NCI-H2227 (cell line): ENCODE results near the gene P2RX3.
"Not testable (repeated sequence)": the region's sequence is repeated elsewhere in the genome, so short reads cannot be mapped to it uniquely, and the experiment has no call there.

Experiments used
- DNase-seq: peaks from one replicate; lab custom pipeline; 2025; ENCODE audit not compliant: unreplicated experiment; lab: John Stamatoyannopoulos, UW

Gene P2RX3

DNA sequence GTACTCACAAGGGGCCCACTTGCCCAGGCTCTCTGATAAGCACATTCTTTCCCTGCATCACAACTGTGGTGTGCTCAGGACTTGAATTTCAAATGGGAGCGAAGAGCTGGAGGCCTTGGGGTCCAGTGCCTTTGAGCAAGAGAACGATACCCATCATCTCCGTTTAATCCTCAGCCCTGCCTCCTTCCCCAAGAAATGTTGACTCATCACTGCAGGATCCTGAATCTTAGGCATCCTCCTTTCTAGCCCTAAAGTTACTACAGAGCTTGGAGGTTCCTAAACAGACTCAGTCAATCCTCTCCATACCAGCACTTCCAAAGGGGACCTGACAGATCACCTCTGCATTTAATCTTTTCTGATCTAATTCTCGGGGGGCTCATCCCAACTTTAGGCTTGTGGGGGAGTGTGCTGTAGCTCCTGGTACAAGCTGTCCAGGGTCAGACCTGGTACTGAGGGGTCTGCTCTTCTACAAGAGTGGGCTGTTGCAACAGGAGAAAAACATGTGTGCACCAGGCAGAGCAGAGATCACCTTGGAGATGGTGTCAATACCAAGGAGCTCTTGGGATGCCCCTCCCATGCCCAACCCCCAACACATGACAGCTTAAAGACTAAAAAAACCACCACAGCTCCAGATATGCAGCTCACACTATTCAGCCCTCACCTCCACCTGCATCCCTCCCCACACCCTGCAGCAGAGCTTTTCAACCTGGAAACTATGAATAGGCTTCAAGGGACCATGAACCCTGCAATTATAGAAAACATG lies 56.2 kb downstream of the P2RX3 start:
- DNase-seq: no peak

DNA sequence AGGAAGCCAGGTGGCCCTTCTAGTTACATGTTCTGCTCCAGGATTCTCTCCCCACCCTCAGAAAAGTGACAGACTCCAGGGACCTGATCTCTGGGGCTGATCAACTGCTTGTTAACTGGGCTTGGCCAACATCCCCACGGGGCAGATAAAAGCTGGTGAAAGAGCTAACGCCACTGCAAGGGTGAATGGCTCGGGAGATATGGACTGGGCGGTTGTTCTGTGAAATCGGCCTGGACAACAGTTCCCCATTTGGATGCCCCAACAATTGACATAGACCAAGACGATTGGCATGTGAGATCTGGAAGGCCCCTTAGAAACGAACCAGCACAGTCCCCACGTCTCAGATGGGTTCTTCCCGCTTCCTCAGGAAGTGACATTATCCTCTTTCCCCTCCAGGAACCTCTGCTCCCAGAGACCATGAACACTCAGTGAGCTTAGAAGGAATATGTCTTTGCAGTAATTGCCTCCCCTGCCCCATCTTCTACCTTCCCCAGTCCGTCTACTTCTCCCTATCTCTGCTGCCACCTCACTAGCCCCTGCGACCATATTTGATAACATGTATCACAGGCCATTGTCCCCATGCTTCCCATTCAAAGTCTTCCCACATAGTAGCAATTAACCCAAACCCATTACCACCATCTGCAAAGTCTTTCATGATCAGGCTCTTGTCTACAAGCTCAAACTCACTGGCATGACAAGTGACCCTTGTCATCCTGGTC lies 57.9 kb downstream of the P2RX3 start:
- DNase-seq: no peak

DNA sequence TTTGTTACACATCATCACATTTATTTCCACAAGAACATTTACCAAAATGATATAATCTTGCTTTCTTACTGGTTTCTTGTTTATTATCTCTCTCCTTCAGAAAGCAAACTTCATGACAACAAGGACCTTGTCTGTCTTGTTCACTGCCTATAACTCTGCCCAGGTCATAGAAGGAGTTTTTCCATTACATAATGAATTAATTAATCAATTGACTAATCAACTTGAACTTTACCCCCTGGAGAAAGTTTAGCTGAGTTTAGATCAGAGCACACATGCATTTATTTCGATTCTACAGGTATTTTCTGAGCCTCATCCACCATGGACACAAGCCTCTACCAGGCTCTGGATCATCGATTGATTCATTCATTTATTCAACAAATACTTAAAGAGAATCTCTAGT lies 58.6 kb downstream of the P2RX3 start:
- no peak for DNase-seq

DNA sequence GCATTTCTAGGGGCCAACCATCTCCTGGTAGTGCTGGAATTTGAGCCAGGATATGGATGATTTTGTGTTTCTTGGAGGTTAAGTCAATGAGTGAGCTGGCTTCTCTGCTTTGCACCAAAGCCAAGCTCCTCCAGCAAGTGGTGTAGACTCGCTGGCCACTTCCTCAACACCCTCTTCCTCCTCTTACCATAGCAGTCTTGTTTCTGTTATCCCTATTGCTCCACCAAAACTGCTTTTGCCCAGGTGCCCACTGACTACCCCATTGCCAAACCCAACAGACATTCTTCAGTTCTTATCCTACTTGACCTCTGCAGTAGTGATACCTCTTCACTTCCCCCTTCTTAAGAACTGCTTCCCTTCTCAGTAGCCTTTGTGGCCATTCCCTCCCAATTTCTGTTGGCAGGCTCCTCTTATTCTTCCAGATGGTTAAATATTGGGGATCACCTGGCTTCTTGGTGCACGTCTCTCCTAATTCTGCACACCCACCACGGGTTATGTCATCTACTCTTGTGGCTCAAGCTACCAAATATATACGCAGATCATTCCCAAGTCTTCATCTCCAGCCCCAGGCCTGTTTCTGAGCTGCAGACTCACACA lies 59.3 kb downstream of the P2RX3 start:
- DNase-seq: no peak

- no peak for DNase-seq
These were observed 61.1 kb downstream of the P2RX3 start for GRCh38 chr11:57399221-57399620.

DNA sequence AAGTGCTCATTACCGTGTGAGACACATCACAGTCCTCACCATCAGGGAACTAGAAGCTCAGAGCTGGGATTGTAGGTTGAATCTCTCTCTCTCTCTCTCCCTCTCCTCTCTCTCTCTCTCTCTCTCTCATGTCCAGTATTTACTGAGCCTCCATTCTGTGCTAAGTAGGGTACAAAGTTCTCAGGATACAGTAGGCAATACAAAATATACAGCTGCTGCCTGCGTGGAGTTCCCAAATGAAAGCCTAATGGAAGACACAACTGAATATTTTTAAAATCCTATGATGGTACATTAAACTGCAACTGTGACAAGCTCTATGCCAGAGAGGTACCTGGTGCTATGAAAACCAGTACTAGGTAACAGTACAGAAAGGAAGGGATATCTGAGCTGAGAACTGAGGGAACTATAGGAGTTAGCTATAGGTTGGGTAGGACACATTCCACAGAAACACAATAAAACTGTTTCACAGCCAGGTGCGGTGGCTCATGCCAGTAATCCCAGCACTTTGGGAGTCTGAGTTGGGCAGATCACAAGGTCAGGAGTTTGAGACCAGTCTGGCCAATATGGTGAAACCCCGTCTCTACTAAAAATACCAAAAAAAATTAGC lies 61.9 kb downstream of the P2RX3 start:
- DNase-seq: no peak

GRCh38 chr11:57402188-57403002 lies 64.2 kb downstream of the P2RX3 start:
- DNase-seq: peak; percentile 37

- DNase-seq: not testable (repeated sequence)
These were observed 65.0 kb downstream of the P2RX3 start for GRCh38 chr11:57403003-57403801.

GRCh38 chr11:57403802-57404147 lies 65.6 kb downstream of the P2RX3 start:
- DNase-seq: no peak

- no peak for DNase-seq
These were observed 67.2 kb downstream of the P2RX3 start for GRCh38 chr11:57405271-57405860.

DNA sequence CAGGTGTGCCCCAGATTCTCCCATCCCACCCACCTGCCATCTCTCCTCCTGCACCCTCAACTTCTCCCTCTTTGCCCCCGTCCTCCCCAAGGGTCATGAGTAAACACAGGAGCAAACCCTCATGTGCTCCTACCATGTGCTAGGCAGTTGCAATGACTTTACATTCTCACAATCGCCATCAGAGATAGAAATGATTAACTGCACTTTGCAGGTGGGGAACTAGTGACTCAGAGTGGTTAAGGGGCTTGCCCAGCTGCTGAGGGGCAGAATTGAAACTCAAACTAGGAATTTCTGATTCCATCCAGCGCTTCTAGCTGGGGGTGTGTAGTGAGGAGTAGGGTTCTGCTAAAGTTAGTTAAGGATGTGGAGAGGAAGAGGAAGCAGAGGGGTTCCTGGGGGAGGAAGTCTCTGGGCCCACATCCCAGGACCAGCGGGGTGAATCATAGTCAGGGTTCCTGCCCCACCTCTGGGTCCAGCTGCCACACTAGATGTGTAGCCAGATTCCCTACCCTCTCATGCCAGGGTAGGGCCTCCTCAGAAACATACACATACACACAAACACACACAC lies 68.3 kb downstream of the P2RX3 start:
- no peak for DNase-seq

- DNase-seq: no peak
These were observed 69.1 kb downstream of the P2RX3 start for GRCh38 chr11:57407010-57407920.

DNA sequence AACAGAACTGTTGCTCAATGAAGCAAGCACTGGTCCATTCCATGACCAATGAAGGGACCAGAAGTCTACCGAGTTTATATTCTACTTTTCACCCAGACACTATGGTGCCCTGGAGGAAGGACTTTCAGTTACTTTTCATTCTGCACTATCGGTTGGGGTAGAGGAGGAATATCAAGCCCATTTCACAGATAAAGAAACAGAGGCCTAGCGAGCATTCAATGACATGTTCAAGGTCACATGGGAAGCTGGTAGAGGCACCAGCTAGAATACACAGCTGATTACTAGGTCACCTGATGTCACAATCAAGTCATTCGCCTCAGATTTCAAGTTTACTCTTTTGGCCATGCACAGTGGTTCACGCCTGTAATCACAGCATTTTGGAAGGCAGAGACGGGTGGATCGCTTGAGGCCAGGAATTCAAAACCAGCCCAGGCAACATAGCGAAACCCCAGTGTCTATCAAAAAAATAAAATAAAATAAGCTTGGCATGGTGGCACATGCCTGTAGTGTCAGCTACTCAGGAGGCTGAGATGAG lies 69.9 kb downstream of the P2RX3 start:
- DNase-seq: no peak

DNA sequence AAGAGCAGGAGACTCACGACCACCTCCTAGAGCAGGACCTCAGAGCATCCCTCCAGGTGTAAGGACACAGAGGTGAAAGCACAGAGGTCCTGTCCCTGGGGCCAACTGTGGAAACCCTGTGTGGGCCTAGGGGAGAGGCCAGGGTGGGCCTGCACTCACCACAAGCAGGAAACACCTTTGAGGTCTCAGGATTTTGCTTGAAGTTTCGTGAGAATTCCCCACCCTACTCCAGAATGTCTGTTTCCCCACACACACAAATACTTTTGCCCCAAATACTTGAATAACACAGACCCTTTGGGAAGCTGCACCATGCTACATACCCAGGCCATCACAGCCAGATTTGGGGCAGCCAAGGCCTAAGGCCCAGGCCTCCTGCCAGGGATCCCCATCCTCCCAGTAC lies 70.6 kb downstream of the P2RX3 start:
- no peak for DNase-seq

- no peak for DNase-seq
These were observed 71.4 kb downstream of the P2RX3 start for GRCh38 chr11:57409321-57410100.

- no peak for DNase-seq
These were observed 72.1 kb downstream of the P2RX3 start for GRCh38 chr11:57410287-57410686.

DNA sequence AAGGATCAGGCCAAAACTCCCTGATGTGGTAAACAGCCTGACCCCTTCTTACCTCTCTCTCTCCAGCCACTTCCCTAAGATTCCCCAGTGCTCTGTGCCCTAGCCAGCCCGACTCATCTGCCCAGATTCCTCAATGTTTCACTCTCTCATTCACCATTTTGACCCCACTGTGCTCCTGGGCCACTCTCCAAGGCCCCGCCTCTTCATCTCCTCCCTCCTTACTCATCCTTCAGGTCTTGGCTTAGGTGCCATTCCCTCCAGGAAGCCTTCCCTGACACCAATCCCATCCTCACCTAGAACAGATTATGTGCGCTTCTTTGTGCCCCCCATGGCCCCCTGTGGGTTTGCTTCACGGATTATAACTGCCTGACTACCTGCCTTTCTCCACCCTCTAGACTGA lies 75.5 kb downstream of the P2RX3 start:
- no peak for DNase-seq
